T-helper 1 cell treated with Interleukin-12 subunit alpha and Interleukin-12 subunit beta and Interleukin-4 antibody, amounts not matched to agents 30 ng/mL and 1 ng/mL, for 36 hours (primary cell): ENCODE results near the gene LILRB3. TPM values are rescaled to one million over a fixed set of nuclear protein-coding genes. Genes with fewer than 3 reads are reported as not detected.
"Not testable (repeated sequence)": the region's sequence is repeated elsewhere in the genome, so short reads cannot be mapped to it uniquely, and the experiment has no call there.

Experiments used
- intact Hi-C: fragments of 100-400 bp; cut with micrococcal nuclease; formaldehyde crosslinking; loops from one replicate; pipeline ENCODE4 v1.15.1; 2024
- total RNA-seq: library from RNA; stranded (reverse); gene quantifications from 2 replicates; pipeline ENCODE4 v1.2.3, GENCODE V29; 2022

Gene LILRB3
- total RNA-seq, 1 donor from 2014 or later, result 3.9 TPM

DNA sequence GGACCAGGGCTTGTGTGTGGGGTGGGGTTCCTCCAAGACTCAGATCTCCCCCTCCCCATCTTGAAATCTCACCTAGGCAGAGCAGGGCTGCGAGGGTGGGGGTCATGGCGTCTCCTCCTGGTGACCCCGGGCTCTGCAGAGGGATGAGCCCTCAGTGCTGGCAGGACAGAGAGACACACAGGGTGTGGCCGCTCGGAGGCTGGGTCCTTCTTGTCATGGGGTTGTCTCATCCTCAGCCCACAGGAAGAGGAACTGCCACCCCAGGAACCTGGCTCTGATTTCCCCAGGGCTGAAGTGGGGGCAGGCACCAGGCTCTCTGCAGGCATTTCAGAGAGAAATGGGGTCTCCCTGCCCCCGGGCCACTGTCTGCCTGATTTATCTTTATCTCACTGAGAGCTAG, 19.8 kb upstream of the LILRB3 start, which contains the start of gene LILRA6:
Gene LILRA6, minus strand, starts transcription at position 145 of the 400 bp plus-strand sequence.
- intact Hi-C loops, result not testable (repeated sequence)

GRCh38 chr19:54242234-54242633, 19.4 kb upstream of the LILRB3 start:
- intact Hi-C loops, result not testable (repeated sequence)

GRCh38 chr19:54240372-54241336, 17.8 kb upstream of the LILRB3 start:
- intact Hi-C loops, result loop anchor here (2.0 kb wide), 1 partner anchor 18 kb away; the partner anchor contains the start of gene LILRB3

GRCh38 chr19:54239491-54240371, 16.9 kb upstream of the LILRB3 start:
- intact Hi-C loops, result loop anchor here (2.0 kb wide), 1 partner anchor 17 kb away; the partner anchor contains the start of gene LILRB3

DNA sequence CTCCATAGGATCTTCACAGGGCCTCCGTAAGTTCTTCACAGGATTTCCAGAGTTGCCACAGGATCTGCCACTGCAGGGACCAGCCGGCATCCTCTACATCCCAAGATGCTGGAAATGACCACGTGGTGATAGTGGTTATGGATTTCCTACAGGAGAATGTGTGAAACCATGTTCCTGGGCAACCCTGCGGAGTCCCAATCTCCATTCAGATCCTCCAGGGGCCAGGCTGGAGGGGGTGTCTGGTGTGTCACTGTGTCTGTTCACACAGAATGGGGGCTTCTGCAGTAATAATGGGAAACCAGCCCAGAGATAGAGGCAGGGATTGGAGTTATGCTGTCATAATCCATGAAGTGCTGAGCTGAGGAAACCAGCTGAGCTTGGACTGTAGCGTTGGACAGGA, 11.1 kb upstream of the LILRB3 start:
- intact Hi-C loops, result no loop called here

DNA sequence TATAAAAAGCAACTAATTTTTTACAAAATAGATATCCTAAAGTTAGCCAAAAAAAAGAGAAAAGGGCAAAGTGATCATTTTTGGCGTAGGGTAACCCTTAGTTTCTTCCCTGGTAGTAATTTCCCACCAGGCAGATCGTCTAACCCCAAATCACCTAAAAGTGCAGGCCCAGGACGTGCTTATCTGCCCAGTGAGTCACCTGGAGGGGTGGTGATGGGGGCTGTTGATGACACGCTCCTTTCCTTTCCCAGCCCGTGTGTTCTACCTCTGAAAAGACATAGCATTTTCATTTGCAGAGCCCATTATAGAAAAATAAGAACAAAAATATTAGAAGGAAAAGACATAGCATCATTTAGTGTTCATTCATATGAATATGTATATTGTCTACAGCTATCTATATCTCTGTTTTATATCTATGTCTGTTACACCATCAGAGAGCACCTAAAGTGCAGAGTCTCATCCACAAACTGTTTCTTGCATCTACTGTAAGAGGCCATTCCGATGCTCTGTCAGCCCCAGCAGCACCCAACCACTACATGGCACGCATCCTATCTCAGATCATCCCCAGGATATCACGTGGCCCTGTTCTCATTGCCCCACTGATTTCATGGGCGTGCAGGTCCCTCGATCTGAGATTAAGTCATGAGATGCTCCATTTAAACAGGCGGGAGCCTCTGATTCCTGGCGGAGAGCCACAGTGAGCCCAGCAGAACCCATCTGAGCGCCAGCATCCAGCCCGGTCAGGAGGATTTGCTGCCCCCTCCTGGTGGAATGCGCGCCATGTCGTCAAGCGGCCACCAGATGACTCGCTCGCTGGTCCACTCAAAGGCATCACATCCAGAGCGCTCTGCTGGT, 8.5 kb upstream of the LILRB3 start:
- intact Hi-C loops, result loop anchor here (1.0 to 2.0 kb wide), 3 partner anchors 21 to 63 kb away; partner anchors contain the start of gene RPS9

- intact Hi-C loops, result loop anchor here (2.0 kb wide), 1 partner anchor 19 kb away; no protein-coding TSS in a partner anchor
Measured at GRCh38 chr19:54230031-54230430, 7.2 kb upstream of the LILRB3 start.

- intact Hi-C loops, result no loop called here
Measured at GRCh38 chr19:54229146-54229545, 6.3 kb upstream of the LILRB3 start.

DNA sequence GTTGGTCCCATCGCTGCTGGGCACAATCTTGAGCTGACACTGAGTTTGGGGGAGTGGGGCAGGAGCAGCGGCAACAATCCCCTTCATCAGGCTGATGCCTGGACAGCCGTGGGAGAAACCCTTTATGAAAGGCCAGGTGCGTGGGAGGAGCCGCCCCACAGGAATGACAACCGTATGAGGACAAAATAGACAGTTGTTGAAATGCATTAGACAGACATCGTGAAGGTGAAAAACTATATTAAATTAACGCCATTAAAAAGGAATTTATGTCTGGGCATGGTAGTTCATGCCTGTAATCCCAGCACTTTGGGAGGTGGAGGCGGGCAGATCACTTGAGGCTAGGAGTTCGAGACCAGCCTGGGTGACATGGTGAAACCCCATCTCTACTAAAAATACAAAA, 1.8 kb upstream of the LILRB3 start:
- intact Hi-C loops, result not testable (repeated sequence)

DNA sequence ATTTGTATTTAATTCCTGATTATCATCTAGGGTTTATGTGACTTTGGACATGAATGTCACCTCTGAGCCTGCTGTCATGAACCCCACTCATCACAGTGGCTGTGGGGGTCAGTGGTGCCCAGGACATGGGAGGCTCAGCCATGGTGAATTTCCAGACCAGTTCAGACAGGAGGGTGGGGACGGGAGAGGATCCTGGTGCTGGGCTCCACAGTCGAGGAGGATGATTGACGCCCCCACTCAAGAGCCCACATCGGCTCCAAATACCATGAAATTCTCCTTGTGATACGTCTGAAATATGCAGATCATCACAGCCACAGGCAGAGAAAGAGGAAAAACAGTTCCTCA, 1.1 kb upstream of the LILRB3 start:
- intact Hi-C loops, result loop anchor here (2.0 kb wide), 1 partner anchor 17 kb away; no protein-coding TSS in a partner anchor

DNA sequence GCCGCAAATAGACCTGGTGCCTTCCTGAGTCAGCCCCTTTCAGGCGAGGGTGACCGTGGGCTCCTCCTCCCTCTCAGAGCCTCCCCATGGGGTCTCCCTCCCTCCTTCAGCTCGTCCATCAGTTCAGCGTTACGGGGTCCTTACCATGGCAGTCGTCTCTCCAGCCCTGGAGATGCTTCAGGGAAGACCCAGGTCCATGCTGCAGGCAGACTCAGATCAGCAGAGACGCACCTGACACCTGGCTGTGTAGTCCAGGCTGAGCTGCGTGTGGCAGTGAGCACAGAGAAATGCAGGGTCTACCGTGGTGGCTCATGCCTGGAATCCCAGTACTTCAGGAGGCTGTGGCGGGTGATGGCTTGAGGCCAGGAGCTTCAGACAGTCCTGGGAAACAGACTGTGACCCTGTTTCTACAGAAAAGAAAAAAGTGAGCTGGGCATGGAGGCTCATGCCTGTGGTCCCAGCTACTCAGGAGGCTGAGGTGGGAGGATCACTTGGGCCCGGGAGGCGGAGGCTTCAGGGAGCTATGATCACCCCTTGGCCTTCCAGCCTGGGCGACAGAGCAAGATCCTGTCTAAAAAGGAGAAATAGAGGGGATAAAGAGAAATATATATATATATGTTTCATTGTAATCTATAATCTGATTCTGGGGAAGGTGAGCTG, 600 bp upstream of the LILRB3 start:
- intact Hi-C loops, result loop anchor here (2.0 kb wide), 1 partner anchor 17 kb away; no protein-coding TSS in a partner anchor

- intact Hi-C loops, result loop anchor here (2.0 kb wide), 1 partner anchor 19 kb away; no protein-coding TSS in a partner anchor
Measured at GRCh38 chr19:54221947-54222346, 860 bp downstream of the LILRB3 start.

DNA sequence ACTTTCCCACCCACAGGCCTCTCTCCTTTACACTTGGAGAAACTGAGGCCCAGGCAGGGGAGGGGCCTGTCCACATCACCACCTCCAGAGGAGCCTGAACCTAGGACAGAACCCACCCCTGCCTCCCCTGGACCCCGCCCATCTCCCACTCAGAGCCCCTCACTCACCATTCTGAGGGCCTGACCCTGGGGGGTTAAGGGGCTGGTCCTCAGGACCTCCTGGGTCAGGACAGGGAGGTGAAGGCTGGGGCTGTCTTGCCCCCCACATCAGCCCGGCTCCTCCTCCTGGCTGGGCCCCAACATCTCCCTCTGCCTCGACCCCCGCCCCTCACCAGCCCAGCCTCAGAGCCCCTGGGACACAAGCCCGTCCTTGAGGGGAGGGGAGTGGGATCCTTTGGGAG, 3.1 kb downstream of the LILRB3 start:
- intact Hi-C loops, result not testable (repeated sequence)

GRCh38 chr19:54218960-54219661, 3.7 kb downstream of the LILRB3 start:
- intact Hi-C loops, result no loop called here

GRCh38 chr19:54218259-54218658, 4.5 kb downstream of the LILRB3 start:
- intact Hi-C loops, result no loop called here

- intact Hi-C loops, result not testable (repeated sequence)
Measured at GRCh38 chr19:54217517-54218247, 5.1 kb downstream of the LILRB3 start.

GRCh38 chr19:54216869-54217268, 5.9 kb downstream of the LILRB3 start:
- intact Hi-C loops, result no loop called here

- intact Hi-C loops, result not testable (repeated sequence)
Measured at GRCh38 chr19:54214734-54215133, 8.1 kb downstream of the LILRB3 start.

DNA sequence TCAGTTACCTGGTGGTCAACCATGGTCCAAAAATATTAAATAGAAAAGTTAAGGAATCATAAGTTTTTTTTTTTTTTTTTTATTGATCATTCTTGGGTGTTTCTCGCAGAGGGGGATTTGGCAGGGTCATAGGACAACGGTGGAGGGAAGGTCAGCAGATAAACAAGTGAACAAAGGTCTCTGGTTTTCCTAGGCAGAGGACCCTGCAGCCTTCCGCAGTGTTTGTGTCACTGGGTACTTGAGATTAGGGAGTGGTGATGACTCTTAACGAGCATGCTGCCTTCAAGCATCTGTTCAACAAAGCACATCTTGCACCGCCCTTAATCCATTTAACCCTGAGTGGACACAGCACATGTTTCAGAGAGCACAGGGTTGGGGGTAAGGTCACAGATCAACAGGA, 8.6 kb downstream of the LILRB3 start:
- intact Hi-C loops, result not testable (repeated sequence)
